ENCODE measurements around the gene CCDC85C. TPM values are rescaled to one million over a fixed set of nuclear protein-coding genes. Genes with fewer than 3 reads are reported as not detected.
A peak's percentile ranks its signal among the peaks of the same experiment; 100 is the strongest.

CCDC85C gene
- total and polyA plus RNA-seq, 2 of the 4 experiments (the other 2 are of a cell fraction), result 16.0 to 19.0 TPM

DNA sequence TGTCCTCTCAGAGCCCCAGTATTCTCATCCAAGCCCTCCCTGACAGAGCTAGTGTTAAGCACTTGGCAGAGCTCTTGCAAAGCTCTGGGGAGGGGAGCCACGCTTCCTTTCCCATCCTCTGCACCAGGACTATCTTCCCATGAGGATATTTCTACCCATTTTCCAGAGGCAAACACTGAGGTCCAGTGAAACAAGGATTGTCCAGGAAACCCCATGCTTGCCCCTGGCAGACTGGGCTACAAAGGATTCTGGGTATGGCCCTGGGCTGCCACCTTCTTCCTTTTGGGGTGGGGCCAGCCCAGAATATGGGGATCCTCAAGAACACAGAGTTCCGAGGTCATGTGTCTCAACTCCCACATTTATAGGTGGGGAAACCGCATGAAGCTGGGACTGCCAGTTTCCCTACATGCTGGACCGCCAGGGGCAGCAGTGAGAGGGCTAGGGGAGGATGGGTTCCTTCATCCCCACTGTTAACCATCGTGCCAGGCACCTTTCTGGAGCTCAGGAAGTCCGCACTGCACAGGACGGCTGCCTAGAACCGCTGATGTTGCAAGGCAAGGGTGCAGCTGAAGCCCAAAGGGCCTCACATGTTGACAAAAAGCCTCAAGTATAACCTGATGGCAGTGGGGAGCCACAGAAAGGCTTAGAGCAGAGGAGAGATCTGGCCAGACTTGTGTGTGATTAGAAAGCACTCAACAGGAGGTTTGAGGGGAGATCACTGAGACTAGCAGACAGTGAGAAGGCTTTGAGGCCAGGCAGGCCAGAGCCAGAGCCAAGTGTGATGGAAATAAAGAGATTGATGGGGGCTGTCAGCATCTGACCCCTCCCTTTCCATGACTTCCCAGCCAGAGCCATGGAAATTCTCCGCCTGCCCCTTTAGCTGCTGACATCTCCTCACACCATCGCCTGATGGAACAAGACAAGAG lies 5.5 kb upstream of the CCDC85C start:
- CTCF ChIA-PET, result interaction anchor here (0.6 to 1.1 kb wide), 2 partner anchors 35 to 93 kb away, joined by 3 to 4 read pairs; no protein-coding TSS in a partner anchor
- in situ Hi-C loops (cut with MboI; ENCODE audit: low sequenced_read_pairs), result no loop called here
- H3K23ac ChIP-seq (ENCODE audit: low read depth, low read length), result no peak overlapping the region
- H2BK15ac ChIP-seq (ENCODE audit: low read depth, low read length), result no peak overlapping the region
- H3K27me3 ChIP-seq (ENCODE audit: control insufficient read depth, insufficient read depth, low read length), result no peaks in the 10 kb centered on the region
- 43% methylated on average over 2 of the region's 10 CpGs; no CpG with 5 or more reads in 1 of the 2 experiments for WGBS, 2 experiments (ENCODE audit: extremely low coverage in 2 of 2, insufficient read length in 1 of 2)
- H3K14ac ChIP-seq (replicated peaks; ENCODE audit: low read depth, low read length), result no peak overlapping the region
- DNase-seq (peak; percentile 33), ATAC-seq (ENCODE audit: low read depth) (peak; percentile 34)
- H2AK5ac ChIP-seq (ENCODE audit: low read depth, low read length), result no peak overlapping the region
- H3K9me3 ChIP-seq (ENCODE audit: control insufficient read depth, insufficient read depth, low read length), result no peaks in the 10 kb centered on the region
- H3K4me1 ChIP-seq (ENCODE audit: control insufficient read depth, insufficient read depth, low read length), result peaks cover 13% of the 10 kb centered on the region
- no peak overlapping the region for H3K9ac ChIP-seq (ENCODE audit: low read depth, low read length)
- no peak overlapping the region for H4K5ac ChIP-seq (ENCODE audit: low read depth, low read length)
- peak overlapping the region in 1 of 2 experiments; percentile 45; a peak in 1 of 4 replicates for H4K8ac ChIP-seq (ENCODE audit: low read depth in 2 of 2, low read length in 2 of 2)
- H2BK5ac ChIP-seq (ENCODE audit: low read depth, low read length, poor library complexity, severe bottlenecking), result no peak overlapping the region
- intact Hi-C loops (cut with micrococcal nuclease), result no loop called here
- no peak overlapping the region for H3K4me2 ChIP-seq (ENCODE audit: low read depth, low read length)
- TF ChIP-seq RCOR1 (IDR thresholded peaks at IDR 0.05; ENCODE audit: insufficient replicate concordance, low read length), result no peak
- TF ChIP-seq SMC3 (IDR thresholded peaks at IDR 0.05; ENCODE audit: low read depth, low read length), result peak; percentile 35; the same call in 1 of the 2 replicates
- TF ChIP-seq, protein P1, sequence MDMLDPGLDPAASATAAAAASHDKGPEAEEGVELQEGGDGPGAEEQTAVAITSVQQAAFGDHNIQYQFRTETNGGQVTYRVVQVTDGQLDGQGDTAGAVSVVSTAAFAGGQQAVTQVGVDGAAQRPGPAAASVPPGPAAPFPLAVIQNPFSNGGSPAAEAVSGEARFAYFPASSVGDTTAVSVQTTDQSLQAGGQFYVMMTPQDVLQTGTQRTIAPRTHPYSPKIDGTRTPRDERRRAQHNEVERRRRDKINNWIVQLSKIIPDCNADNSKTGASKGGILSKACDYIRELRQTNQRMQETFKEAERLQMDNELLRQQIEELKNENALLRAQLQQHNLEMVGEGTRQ (IDR thresholded peaks at IDR 0.05; ENCODE audit: low read depth, low read length), result no peak
- no peak for TF ChIP-seq CHD1 (IDR thresholded peaks at IDR 0.05; ENCODE audit: low read depth, low read length)
- no peak for TF ChIP-seq FOS (IDR thresholded peaks at IDR 0.05; ENCODE audit: low read depth, low read length)
- TF ChIP-seq CTCF (conservative IDR thresholded peaks at IDR 0.05; ENCODE audit: low read depth, low read length), result peak; percentile 64
- peak; percentile 46 for TF ChIP-seq RAD21 (IDR thresholded peaks at IDR 0.05; ENCODE audit: low read length)
- no peak for TF ChIP-seq RFX5 (IDR thresholded peaks at IDR 0.05; ENCODE audit: low read depth, low read length)
- TF ChIP-seq MXI1 (IDR thresholded peaks at IDR 0.05; ENCODE audit: borderline replicate concordance, low read depth, low read length), result no peak
- POLR2A ChIA-PET (ENCODE audit: unreplicated experiment), result no interaction called here
- BruUV-seq (replicated peaks), result no TSS peak
- H2AK9ac ChIP-seq (replicated peaks; ENCODE audit: low read depth, low read length, poor library complexity), result peak overlapping the region; percentile 39
- H3K36me3 ChIP-seq (ENCODE audit: control insufficient read depth, insufficient read depth, low read length), result no peaks in the 10 kb centered on the region
- H2AFZ ChIP-seq (replicated peaks; ENCODE audit: low read length, poor library complexity), result peak overlapping the region; percentile 54
- no peaks in the 10 kb centered on the region; the same call in 1 of the 2 replicates for H3K9me1 ChIP-seq (ENCODE audit: insufficient read depth, low read length)
- no peak overlapping the region for H3K27ac ChIP-seq (ENCODE audit: insufficient read depth, low read length)
- no peak overlapping the region for H3K56ac ChIP-seq (ENCODE audit: extremely low read depth, insufficient read depth, low read length)
- H4K91ac ChIP-seq (ENCODE audit: insufficient read depth, low read depth, low read length), result no peak overlapping the region
- no peak overlapping the region for H2BK120ac ChIP-seq (ENCODE audit: low read depth, low read length)
- H3K4me3 ChIP-seq (ENCODE audit: insufficient read depth, low read depth, low read length), result no peak overlapping the region
- dilution Hi-C loops (cut with HindIII; ENCODE audit: low sequenced_read_pairs, unreplicated experiment), result no loop called here
- H4K20me1 ChIP-seq (ENCODE audit: insufficient read depth, low read length), result no peaks in the 10 kb centered on the region
- H3K18ac ChIP-seq (ENCODE audit: low read depth, low read length), result no peak overlapping the region
- peaks cover 0 to 13% of the 10 kb centered on the region in 2 experiments; a peak in 2 of 4 replicates for H3K79me1 ChIP-seq (ENCODE audit: low read depth in 1 of 2, low read length in 2 of 2)
- H2BK20ac ChIP-seq (ENCODE audit: low read depth, low read length), result no peak overlapping the region
- H3K4ac ChIP-seq (ENCODE audit: low read depth, low read length), result no peak overlapping the region
